ENCODE data around the gene ZNF329. TPM values are rescaled to one million over a fixed set of nuclear protein-coding genes. Genes with fewer than 3 reads are reported as not detected.

The ZNF329 gene
- total RNA-seq, 2 experiments from 2014 or later = 5.6 to 5.7 TPM

GRCh38 chr19:58086825-58087710, 63.5 kb downstream of the ZNF329 start:
- DNase-seq (no peak), ATAC-seq (no peak)
- H3K4me1 Mint-ChIP-seq (ENCODE audit: low read depth) = no peaks in the 10 kb centered on the region
- ChIA-PET CTCF (no interaction called here), POLR2A (no interaction called here)
- peaks cover 26% of the 10 kb centered on the region for H3K36me3 Mint-ChIP-seq (ENCODE audit: low read depth)
- no peaks in the 10 kb centered on the region for H3K27me3 Mint-ChIP-seq (ENCODE audit: low read depth)
- H3K27ac Mint-ChIP-seq = no peak overlapping the region
- H3K4me3 Mint-ChIP-seq = no peak overlapping the region
- peaks cover 19% of the 10 kb centered on the region for H3K9me3 Mint-ChIP-seq (ENCODE audit: insufficient read depth)

GRCh38 chr19:58085348-58085875, 65.2 kb downstream of the ZNF329 start:
- Mint-ChIP-seq H3K36me3 (ENCODE audit: low read depth) (peaks cover 23% of the 10 kb centered on the region), H3K4me1 (ENCODE audit: low read depth) (no peaks in the 10 kb centered on the region), H3K4me3 (no peak overlapping the region), H3K27me3 (ENCODE audit: low read depth) (no peaks in the 10 kb centered on the region), H3K27ac (no peak overlapping the region), H3K9me3 (ENCODE audit: insufficient read depth) (peaks cover 26% of the 10 kb centered on the region)
- CTCF ChIA-PET = no interaction called here
- POLR2A ChIA-PET = no interaction called here
- ATAC-seq (no peak), DNase-seq (no peak)

GRCh38 chr19:58084596-58085347, 65.8 kb downstream of the ZNF329 start:
- CTCF ChIA-PET = no interaction called here
- no peak overlapping the region for H3K27ac Mint-ChIP-seq
- peaks cover 25% of the 10 kb centered on the region for H3K36me3 Mint-ChIP-seq (ENCODE audit: low read depth)
- DNase-seq (no peak), ATAC-seq (no peak)
- POLR2A ChIA-PET = no interaction called here
- H3K4me3 Mint-ChIP-seq = no peak overlapping the region
- no peaks in the 10 kb centered on the region for H3K27me3 Mint-ChIP-seq (ENCODE audit: low read depth)
- H3K9me3 Mint-ChIP-seq (ENCODE audit: insufficient read depth) = peaks cover 29% of the 10 kb centered on the region
- H3K4me1 Mint-ChIP-seq (ENCODE audit: low read depth) = no peaks in the 10 kb centered on the region

- Mint-ChIP-seq H3K4me1 (ENCODE audit: low read depth) (no peaks in the 10 kb centered on the region), H3K27ac (no peak overlapping the region), H3K27me3 (ENCODE audit: low read depth) (no peaks in the 10 kb centered on the region), H3K9me3 (ENCODE audit: insufficient read depth) (peaks cover 27% of the 10 kb centered on the region), H3K36me3 (ENCODE audit: low read depth) (peaks cover 19% of the 10 kb centered on the region), H3K4me3 (no peak overlapping the region)
- CTCF ChIA-PET = no interaction called here
- no peak for DNase-seq
- POLR2A ChIA-PET = no interaction called here
- no peak for ATAC-seq
These were observed 67.6 kb downstream of the ZNF329 start for GRCh38 chr19:58083021-58083420.

GRCh38 chr19:58079792-58080191, 70.8 kb downstream of the ZNF329 start:
- H3K9me3 Mint-ChIP-seq (ENCODE audit: insufficient read depth) = peaks cover 27% of the 10 kb centered on the region
- H3K4me1 Mint-ChIP-seq (ENCODE audit: low read depth) = no peaks in the 10 kb centered on the region
- no peak overlapping the region for H3K27ac Mint-ChIP-seq
- ChIA-PET POLR2A (no interaction called here), CTCF (no interaction called here)
- no peak overlapping the region for H3K4me3 Mint-ChIP-seq
- peaks cover 13% of the 10 kb centered on the region for H3K36me3 Mint-ChIP-seq (ENCODE audit: low read depth)
- H3K27me3 Mint-ChIP-seq (ENCODE audit: low read depth) = no peaks in the 10 kb centered on the region
- ATAC-seq = no peak
- no peak for DNase-seq

Other genes with a start within 250 kb of the ZNF329 start
- gene ZNF417, start 234.2 kb downstream of the ZNF329 start, total RNA-seq = 10 to 100 TPM; 21.1 to 21.4 TPM
- gene ZNF418, start 215.4 kb downstream of the ZNF329 start, total RNA-seq = 1 to 10 TPM; 4.2 to 6.2 TPM
- 1 to 10 TPM; 8.8 to 8.9 TPM for gene ZNF256, start 203.1 kb downstream of the ZNF329 start, total RNA-seq
- under 1 TPM; 0.42 to 0.73 TPM for gene C19orf18, start 176.3 kb downstream of the ZNF329 start, total RNA-seq
- 10 to 100 TPM; 13.6 to 14.4 TPM for gene ZNF606, start 148.0 kb downstream of the ZNF329 start, total RNA-seq
- gene ZSCAN1, start 116.8 kb downstream of the ZNF329 start, total RNA-seq = not detected
- 1 to 10 TPM; 1.2 to 1.3 TPM for gene ZNF135, start 91.5 kb downstream of the ZNF329 start, total RNA-seq
- gene ZSCAN18, start 52.6 kb downstream of the ZNF329 start, total RNA-seq = 10 to 100 TPM; 18.8 to 19.1 TPM
- 10 to 100 TPM; 31.9 to 32.8 TPM for gene ZNF274, start 32.3 kb upstream of the ZNF329 start, total RNA-seq
- gene ZNF544, start 78.1 kb upstream of the ZNF329 start, total RNA-seq = 10 to 100 TPM; 48.1 to 56.2 TPM
- gene ZNF8, start 128.2 kb upstream of the ZNF329 start, total RNA-seq = 1 to 10 TPM; 4.7 TPM
- gene ERVK3-1, start 154.6 kb upstream of the ZNF329 start, total RNA-seq = 10 to 100 TPM; 60.7 to 61.9 TPM
- 1 to 10 TPM; 4.8 to 5.2 TPM for gene ZSCAN22, start 176.2 kb upstream of the ZNF329 start, total RNA-seq
- 10 to 100 TPM; 14.9 to 17.5 TPM for gene A1BG, start 202.7 kb upstream of the ZNF329 start, total RNA-seq
- 1 to 10 TPM; 1.5 to 1.7 TPM for gene ZNF497, start 212.0 kb upstream of the ZNF329 start, total RNA-seq
- gene ZNF837, start 230.2 kb upstream of the ZNF329 start, total RNA-seq = 1 to 10 TPM; 1.3 to 1.5 TPM
- gene RPS5, start 236.5 kb upstream of the ZNF329 start, total RNA-seq = 1,000 to 10,000 TPM; 1,111 to 1,173 TPM
- under 1 TPM; 0.84 to 0.99 TPM for gene RNF225, start 244.9 kb upstream of the ZNF329 start, total RNA-seq

Data from activated CD8-positive, alpha-beta T cell treated with anti-CD3 and anti-CD28 coated beads, Interleukin-2, amount 10 ng/mL, durations not matched to agents 7 days and 5 days (primary cell).